ENCODE results near the gene MYO1E. TPM values are rescaled to one million over a fixed set of nuclear protein-coding genes. Genes with fewer than 3 reads are reported as not detected.
A peak's percentile ranks its signal among the peaks of the same experiment; 100 is the strongest.

The MYO1E gene
- polyA plus RNA-seq, 4 donors = 32.3 to 164 (median 104) TPM

DNA sequence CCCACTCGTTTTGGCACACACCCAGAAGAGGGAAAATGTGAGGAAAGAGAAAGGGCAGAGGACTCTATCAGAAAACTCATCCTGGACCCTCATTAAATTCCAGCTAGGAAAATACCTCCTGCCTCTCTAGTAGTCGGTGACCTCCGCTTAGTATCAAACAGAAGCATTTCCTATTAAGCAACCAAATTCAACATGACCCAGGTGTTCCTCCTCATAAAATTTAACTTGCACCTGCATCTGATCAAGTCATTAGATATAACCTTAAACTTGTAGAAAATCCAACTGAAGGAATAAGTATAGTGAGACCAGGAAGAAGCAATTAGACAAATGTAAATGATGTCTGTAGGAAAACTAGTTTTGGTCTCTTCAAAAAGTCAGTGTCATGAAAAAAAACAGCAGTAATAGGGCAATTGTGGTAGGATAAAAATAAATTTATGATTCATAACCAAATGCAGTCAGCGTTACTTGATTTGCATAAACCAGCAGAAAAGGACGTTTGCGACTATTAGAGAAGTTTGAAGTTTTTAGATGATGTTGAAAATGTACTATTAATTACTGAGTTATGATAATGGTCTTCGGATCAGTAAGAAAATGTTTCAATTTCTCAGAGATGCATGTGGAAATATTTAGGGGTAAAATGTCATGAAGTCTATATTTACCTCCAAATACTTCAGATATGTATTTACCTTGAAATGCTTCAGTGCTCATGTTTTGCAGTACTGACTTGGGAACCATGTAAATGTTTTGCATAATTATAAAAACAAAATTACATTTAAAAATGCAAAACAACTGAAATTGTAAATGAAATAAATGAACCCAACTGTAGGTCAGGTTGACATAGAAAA lies 121.4 kb downstream of the MYO1E start:
- Histone ChIP-seq H3K27me3 (ENCODE audit: control insufficient read depth in 3 of 3, insufficient read depth in 3 of 3, low read length in 3 of 3) (no peaks in the 10 kb centered on the region), H3K27ac (ENCODE audit: low read depth in 1 of 3, low read length in 2 of 3) (no peak overlapping the region), H3K9me3 (ENCODE audit: control insufficient read depth in 2 of 2, insufficient read depth in 1 of 2, low read depth in 1 of 2, low read length in 1 of 2) (no peaks in the 10 kb centered on the region), H3K4me3 (ENCODE audit: low read depth in 1 of 3, low read length in 3 of 3) (no peak overlapping the region), H3K4me1 (ENCODE audit: control insufficient read depth in 3 of 3, insufficient read depth in 2 of 3, low read depth in 1 of 3, low read length in 2 of 3) (peaks cover 0 to 15% (median 0%) of the 10 kb centered on the region in 3 donors), H3K36me3 (ENCODE audit: control insufficient read depth in 3 of 3, insufficient read depth in 2 of 3, low read depth in 1 of 3, low read length in 3 of 3) (peaks cover 0 to 22% (median 5%) of the 10 kb centered on the region in 3 donors)
- DNase-seq (no peak), FAIRE-seq (no peak)
- 21 to 59% (median 40%) methylated on average over 7 of the region's 7 CpGs for WGBS, 3 donors

DNA sequence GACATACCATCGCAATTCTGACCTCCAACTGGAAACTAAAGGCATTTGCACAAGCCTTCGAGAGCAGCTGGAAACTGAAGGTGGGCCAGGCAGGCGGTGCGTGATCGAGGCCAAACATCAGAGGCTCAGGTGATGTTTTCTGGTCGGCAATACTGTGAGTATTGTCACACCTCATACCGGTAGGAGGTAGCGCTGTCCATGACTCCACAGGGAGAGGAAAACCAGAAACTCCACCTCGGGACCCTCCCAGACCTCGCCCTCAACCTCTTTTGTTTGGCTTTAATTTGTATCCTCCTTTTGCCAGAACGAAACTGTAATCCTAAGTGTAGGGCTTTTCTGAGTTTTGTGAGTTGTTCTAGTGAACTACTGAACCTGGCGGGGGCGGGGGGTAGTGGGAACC lies 122.4 kb downstream of the MYO1E start:
- Histone ChIP-seq H3K9me3 (ENCODE audit: control insufficient read depth in 2 of 2, insufficient read depth in 1 of 2, low read depth in 1 of 2, low read length in 1 of 2) (no peaks in the 10 kb centered on the region), H3K36me3 (ENCODE audit: control insufficient read depth in 3 of 3, insufficient read depth in 2 of 3, low read depth in 1 of 3, low read length in 3 of 3) (peaks cover 0 to 22% (median 5%) of the 10 kb centered on the region in 3 donors), H3K4me3 (ENCODE audit: low read depth in 1 of 3, low read length in 3 of 3) (no peak overlapping the region), H3K27me3 (ENCODE audit: control insufficient read depth in 3 of 3, insufficient read depth in 3 of 3, low read length in 3 of 3) (no peaks in the 10 kb centered on the region), H3K27ac (ENCODE audit: low read depth in 1 of 3, low read length in 2 of 3) (no peak overlapping the region), H3K4me1 (ENCODE audit: control insufficient read depth in 3 of 3, insufficient read depth in 2 of 3, low read depth in 1 of 3, low read length in 2 of 3) (peaks cover 0 to 7% (median 0%) of the 10 kb centered on the region in 3 donors)
- FAIRE-seq (no peak), DNase-seq (no peak)
- 86 to 94% (median 90%) methylated on average over 13 of the region's 13 CpGs for WGBS, 3 donors

DNA sequence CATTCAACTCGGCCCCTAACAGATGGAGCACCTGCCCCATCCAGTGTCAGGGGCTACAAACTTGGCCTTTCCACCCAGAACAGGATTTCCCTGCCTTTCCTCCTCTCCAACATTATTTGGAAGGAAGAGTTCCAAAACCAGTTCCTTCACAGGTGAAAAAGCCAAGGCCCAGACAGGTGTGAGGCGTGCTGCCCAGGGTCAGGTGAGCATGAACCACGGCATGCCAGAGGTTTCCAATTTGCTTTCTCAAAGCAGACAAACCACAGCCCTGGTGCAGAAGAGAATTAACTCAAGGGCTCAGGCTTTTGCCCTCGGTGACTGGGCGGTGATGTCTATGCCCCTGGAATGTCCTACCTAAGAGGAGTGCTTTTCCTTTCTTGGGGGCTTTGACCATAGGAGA lies 122.9 kb downstream of the MYO1E start:
- H3K9me3 ChIP-seq (ENCODE audit: control insufficient read depth in 2 of 2, insufficient read depth in 1 of 2, low read depth in 1 of 2, low read length in 1 of 2) = no peaks in the 10 kb centered on the region
- H3K36me3 ChIP-seq (ENCODE audit: control insufficient read depth in 3 of 3, insufficient read depth in 2 of 3, low read depth in 1 of 3, low read length in 3 of 3) = peaks cover 0 to 21% (median 5%) of the 10 kb centered on the region in 3 donors
- H3K27me3 ChIP-seq (ENCODE audit: control insufficient read depth in 3 of 3, insufficient read depth in 3 of 3, low read length in 3 of 3) = no peaks in the 10 kb centered on the region
- no peak overlapping the region for H3K27ac ChIP-seq (ENCODE audit: low read depth in 1 of 3, low read length in 2 of 3)
- FAIRE-seq = no peak
- peaks cover 0 to 8% (median 0%) of the 10 kb centered on the region in 3 donors for H3K4me1 ChIP-seq (ENCODE audit: control insufficient read depth in 3 of 3, insufficient read depth in 2 of 3, low read depth in 1 of 3, low read length in 2 of 3)
- WGBS, 3 donors = 62 to 76% (median 69%) methylated on average over 5 of the region's 5 CpGs
- H3K4me3 ChIP-seq (ENCODE audit: low read depth in 1 of 3, low read length in 3 of 3) = no peak overlapping the region
- no peak for DNase-seq

DNA sequence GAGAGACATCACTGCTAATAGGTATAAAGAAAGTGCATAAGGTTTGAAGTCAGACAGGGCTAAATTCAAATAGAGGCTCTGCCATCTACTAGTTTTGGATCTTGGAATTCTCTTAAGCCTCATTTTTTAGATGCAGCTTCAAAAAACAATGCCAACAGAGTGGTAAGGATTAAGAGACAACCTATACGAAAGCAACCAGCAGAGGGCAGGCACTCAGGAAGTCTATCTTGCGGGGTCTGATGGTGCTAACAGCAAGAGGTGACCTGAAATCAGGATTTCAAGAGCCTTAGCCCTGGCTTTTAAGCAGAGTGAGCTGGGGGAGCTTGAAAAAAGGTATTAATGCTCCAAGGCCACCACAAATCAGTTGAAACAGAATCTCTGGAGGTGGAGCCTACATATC lies 125.3 kb downstream of the MYO1E start:
- 5 to 13% (median 10%) methylated on average over 2 of the region's 2 CpGs for WGBS, 3 donors
- H3K4me3 ChIP-seq (ENCODE audit: low read depth in 1 of 3, low read length in 3 of 3) = no peak overlapping the region
- no peaks in the 10 kb centered on the region for H3K27me3 ChIP-seq (ENCODE audit: control insufficient read depth in 3 of 3, insufficient read depth in 3 of 3, low read length in 3 of 3)
- DNase-seq (peak; percentile 78 to 79), FAIRE-seq (no peak)
- H3K36me3 ChIP-seq (ENCODE audit: control insufficient read depth in 3 of 3, insufficient read depth in 2 of 3, low read depth in 1 of 3, low read length in 3 of 3) = peaks cover 0 to 19% (median 5%) of the 10 kb centered on the region in 3 donors
- H3K9me3 ChIP-seq (ENCODE audit: control insufficient read depth in 2 of 2, insufficient read depth in 1 of 2, low read depth in 1 of 2, low read length in 1 of 2) = no peaks in the 10 kb centered on the region
- peaks cover 0 to 11% (median 0%) of the 10 kb centered on the region in 3 donors for H3K4me1 ChIP-seq (ENCODE audit: control insufficient read depth in 3 of 3, insufficient read depth in 2 of 3, low read depth in 1 of 3, low read length in 2 of 3)
- H3K27ac ChIP-seq (ENCODE audit: low read depth in 1 of 3, low read length in 2 of 3) = peak overlapping the region in 1 of 3 donors; percentile 17

DNA sequence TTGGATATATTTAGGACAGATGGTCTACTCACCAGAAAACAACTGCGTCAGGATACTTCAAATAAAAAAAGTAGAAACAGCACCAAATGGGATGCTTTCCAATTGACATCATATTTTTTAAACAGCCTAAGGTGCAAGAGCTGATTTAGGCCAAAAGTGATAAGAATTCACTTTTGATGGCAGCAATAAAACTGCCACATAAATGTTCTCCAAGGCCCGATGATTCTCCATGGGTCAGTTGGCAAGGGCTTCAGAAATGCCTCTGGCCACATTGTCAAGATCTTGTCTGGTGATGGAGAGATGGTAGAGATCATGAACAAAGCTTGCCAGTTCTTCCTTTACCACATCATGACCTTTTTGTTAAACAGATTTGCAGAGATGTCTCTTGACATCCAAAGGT lies 127.1 kb downstream of the MYO1E start:
- 49 to 70% (median 64%) methylated on average over 2 of the region's 2 CpGs for WGBS, 3 donors
- FAIRE-seq (no peak), DNase-seq (no peak)
- no peak overlapping the region for H3K4me3 ChIP-seq (ENCODE audit: low read depth in 1 of 3, low read length in 3 of 3)
- peaks cover 0 to 25% (median 5%) of the 10 kb centered on the region in 3 donors for H3K36me3 ChIP-seq (ENCODE audit: control insufficient read depth in 3 of 3, insufficient read depth in 2 of 3, low read depth in 1 of 3, low read length in 3 of 3)
- H3K9me3 ChIP-seq (ENCODE audit: control insufficient read depth in 2 of 2, insufficient read depth in 1 of 2, low read depth in 1 of 2, low read length in 1 of 2) = no peaks in the 10 kb centered on the region
- peaks cover 0 to 11% (median 0%) of the 10 kb centered on the region in 3 donors for H3K4me1 ChIP-seq (ENCODE audit: control insufficient read depth in 3 of 3, insufficient read depth in 2 of 3, low read depth in 1 of 3, low read length in 2 of 3)
- no peak overlapping the region for H3K27ac ChIP-seq (ENCODE audit: low read depth in 1 of 3, low read length in 2 of 3)
- H3K27me3 ChIP-seq (ENCODE audit: control insufficient read depth in 3 of 3, insufficient read depth in 3 of 3, low read length in 3 of 3) = no peaks in the 10 kb centered on the region

DNA sequence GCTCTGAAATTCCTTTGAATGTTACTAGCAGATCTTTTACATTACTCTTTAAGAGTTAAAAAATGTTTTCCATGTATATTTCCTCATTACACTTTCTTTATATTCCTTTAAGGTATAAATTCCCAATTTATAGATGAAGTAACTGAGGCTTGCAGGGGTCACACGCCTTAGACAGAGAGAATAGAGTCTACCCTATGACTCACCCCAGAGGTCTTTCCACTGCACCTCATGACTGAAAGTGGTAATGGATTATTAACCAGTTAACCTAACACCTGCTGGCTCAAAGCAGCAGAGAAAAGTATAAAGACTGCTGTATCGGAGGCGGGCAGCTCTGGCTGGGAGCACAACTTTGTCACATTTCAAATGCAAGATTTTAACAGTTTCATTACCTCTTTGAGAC lies 128.3 kb downstream of the MYO1E start:
- no peaks in the 10 kb centered on the region for H3K9me3 ChIP-seq (ENCODE audit: control insufficient read depth in 2 of 2, insufficient read depth in 1 of 2, low read depth in 1 of 2, low read length in 1 of 2)
- H3K27me3 ChIP-seq (ENCODE audit: control insufficient read depth in 3 of 3, insufficient read depth in 3 of 3, low read length in 3 of 3) = no peaks in the 10 kb centered on the region
- 38 to 59% (median 48%) methylated on average over 3 of the region's 3 CpGs for WGBS, 3 donors
- peak; percentile 40 to 67 for DNase-seq
- peak overlapping the region in 1 of 3 donors; percentile 32 for H3K27ac ChIP-seq (ENCODE audit: low read depth in 1 of 3, low read length in 2 of 3)
- H3K4me1 ChIP-seq (ENCODE audit: control insufficient read depth in 3 of 3, insufficient read depth in 2 of 3, low read depth in 1 of 3, low read length in 2 of 3) = peaks cover 0 to 11% (median 0%) of the 10 kb centered on the region in 3 donors
- H3K4me3 ChIP-seq (ENCODE audit: low read depth in 1 of 3, low read length in 3 of 3) = no peak overlapping the region
- FAIRE-seq = no peak
- H3K36me3 ChIP-seq (ENCODE audit: control insufficient read depth in 3 of 3, insufficient read depth in 2 of 3, low read depth in 1 of 3, low read length in 3 of 3) = peaks cover 0 to 15% (median 0%) of the 10 kb centered on the region in 3 donors

DNA sequence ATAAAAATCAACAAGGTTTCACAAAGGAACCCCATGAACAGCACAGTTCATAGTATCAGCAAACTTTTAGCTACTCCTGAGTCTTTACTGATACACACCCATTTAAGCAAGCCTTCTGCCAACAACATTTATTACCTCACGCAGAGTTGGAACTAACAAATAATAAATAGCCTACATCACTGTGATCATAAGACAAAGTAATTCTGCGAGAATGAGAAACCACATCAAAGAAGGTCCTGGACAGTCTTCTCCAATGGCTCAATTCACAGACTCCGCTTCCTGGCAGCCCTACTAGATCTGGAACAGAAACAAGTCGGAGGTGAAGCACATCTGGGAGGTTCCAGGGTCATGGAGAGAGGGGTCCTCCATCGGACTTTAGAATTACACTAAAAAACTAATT lies 129.0 kb downstream of the MYO1E start:
- no peak for DNase-seq
- peaks cover 0 to 15% (median 0%) of the 10 kb centered on the region in 3 donors for H3K36me3 ChIP-seq (ENCODE audit: control insufficient read depth in 3 of 3, insufficient read depth in 2 of 3, low read depth in 1 of 3, low read length in 3 of 3)
- FAIRE-seq = no peak
- H3K27me3 ChIP-seq (ENCODE audit: control insufficient read depth in 3 of 3, insufficient read depth in 3 of 3, low read length in 3 of 3) = no peaks in the 10 kb centered on the region
- WGBS, 3 donors = 58 to 82% (median 75%) methylated on average over 5 of the region's 5 CpGs
- no peak overlapping the region for H3K27ac ChIP-seq (ENCODE audit: low read depth in 1 of 3, low read length in 2 of 3)
- H3K4me3 ChIP-seq (ENCODE audit: low read depth in 1 of 3, low read length in 3 of 3) = no peak overlapping the region
- H3K9me3 ChIP-seq (ENCODE audit: control insufficient read depth in 2 of 2, insufficient read depth in 1 of 2, low read depth in 1 of 2, low read length in 1 of 2) = no peaks in the 10 kb centered on the region
- peaks cover 0 to 11% (median 0%) of the 10 kb centered on the region in 3 donors for H3K4me1 ChIP-seq (ENCODE audit: control insufficient read depth in 3 of 3, insufficient read depth in 2 of 3, low read depth in 1 of 3, low read length in 2 of 3)

DNA sequence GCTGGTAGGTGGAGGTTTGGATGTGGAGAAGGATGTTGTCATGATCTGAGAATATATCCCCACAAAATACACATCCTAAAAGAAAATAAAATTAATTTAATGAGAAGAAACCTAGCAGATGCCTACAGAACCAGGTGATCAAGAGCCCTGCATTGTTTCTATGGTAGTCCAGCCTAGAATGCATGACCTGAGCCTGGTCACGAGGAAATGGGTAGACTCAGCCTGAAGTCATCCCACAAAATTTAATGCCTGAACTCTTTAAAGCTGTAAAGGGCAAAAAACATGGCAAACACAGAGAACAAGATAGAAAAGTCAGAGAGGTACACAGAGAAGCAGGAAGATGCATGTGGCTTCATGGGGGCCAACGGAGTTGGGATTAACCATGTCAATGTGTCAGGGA lies 130.0 kb downstream of the MYO1E start:
- Histone ChIP-seq H3K9me3 (ENCODE audit: control insufficient read depth in 2 of 2, insufficient read depth in 1 of 2, low read depth in 1 of 2, low read length in 1 of 2) (no peaks in the 10 kb centered on the region), H3K27ac (ENCODE audit: low read depth in 1 of 3, low read length in 2 of 3) (no peak overlapping the region), H3K27me3 (ENCODE audit: control insufficient read depth in 3 of 3, insufficient read depth in 3 of 3, low read length in 3 of 3) (no peaks in the 10 kb centered on the region), H3K4me3 (ENCODE audit: low read depth in 1 of 3, low read length in 3 of 3) (no peak overlapping the region), H3K36me3 (ENCODE audit: control insufficient read depth in 3 of 3, insufficient read depth in 2 of 3, low read depth in 1 of 3, low read length in 3 of 3) (peaks cover 0 to 13% (median 0%) of the 10 kb centered on the region in 3 donors), H3K4me1 (ENCODE audit: control insufficient read depth in 3 of 3, insufficient read depth in 2 of 3, low read depth in 1 of 3, low read length in 2 of 3) (peaks cover 0 to 11% (median 0%) of the 10 kb centered on the region in 3 donors)
- DNase-seq = no peak
- WGBS, 3 donors = 96% methylated on average over 2 of the region's 2 CpGs
- FAIRE-seq = no peak
